Pancreas (tissue), 10 donors: Measurements from ENCODE around the gene ENTPD6. TPM values are rescaled to one million over a fixed set of nuclear protein-coding genes. Genes with fewer than 3 reads are reported as not detected.

Experiments
- ATAC-seq, 4 donors: fragments of 200-7000 bp; cut with Tn5 transposase; one replicate each; pipeline versions ENCODE4 v1.8.0 to v1.9.1; 2020; ENCODE audit warnings: mild to moderate bottlenecking in 4 of 4, moderate library complexity in 4 of 4
- DNase-seq, 6 donors: peaks; one replicate each; pipeline ENCODE4 v3.0.0-alpha.2; 2020
- FAIRE-seq: peaks from 2 replicates; lab custom pipeline; 2012; peaks lifted over from hg19 to GRCh38; lab: Jason Lieb, UNC
- H3K27ac ChIP-seq, 4 donors: fragments of 200-600 bp; sonication (generic); 1 replicate in 3 of 4; 2 replicates in 1 of 4; pipeline versions ENCODE4 v1.5.0 to v1.8.0; 2020
- H3K27me3 ChIP-seq, 4 donors: fragments of 200-600 bp; one replicate each; pipeline ENCODE4 v1.8.0; 2021
- H3K36me3 ChIP-seq, 3 donors: fragments of 200-600 bp; sonication (generic) in 1 of 3; one replicate each; pipeline versions ENCODE4 v1.5.0 to v1.8.0; 2020 to 2021
- H3K4me1 ChIP-seq, 3 donors: fragments of 200-600 bp; one replicate each; pipeline ENCODE4 v1.8.0; 2021
- H3K4me3 ChIP-seq, 4 donors: fragments of 200-600 bp; sonication (generic) in 2 of 4; one replicate each; pipeline versions ENCODE4 v1.5.0 to v1.8.0; 2020 to 2021
- H3K9me3 ChIP-seq, 4 donors: fragments of 200-600 bp; one replicate each; pipeline ENCODE4 v1.8.0; 2021
- CTCF ChIP-seq, 4 donors: fragments of 200-600 bp; sonication (generic) in 3 of 4; IDR thresholded peaks; one replicate each; pipeline versions ENCODE4 v1.5.0 to v1.8.0; 2021; ENCODE audit warnings: antibody characterized with exemption in 4 of 4
- WGBS, 2 donors: extraction: QIAGEN DNeasy Blood & Tissue Kit; methylation state at CpG; one replicate each; pipeline ENCODE4 v1.1.7; 2013; 5-methylcytosine and 5-hydroxymethylcytosine counted together
- intact Hi-C, 3 donors: fragments of 100-400 bp; cut with DNase I; formaldehyde crosslinking; loops; one replicate each; pipeline versions ENCODE4 v1.11.1 to v1.14.2; 2022
- polyA plus RNA-seq, 2 donors: library from polyadenylated mRNA; stranded (reverse); fragments of 200-250 nt; gene quantifications; one replicate each; pipeline ENCODE4 v1.2.3, GENCODE V29; 2013
- total RNA-seq, 6 donors: library from RNA; stranded (reverse); fragmentation: NEBNext Ultra II Directional in 4 of 6; extraction: Animal tissue kit (Norgen Biotek cat#: 25700) in 4 of 6; gene quantifications; one replicate each; pipeline versions ENCODE4 v1.2.1 to v1.2.4, GENCODE V29; 2021 to 2023
- donor health status: healthy with polysubstance abuse.
- donor health status: DM: no; HTN: no; CAD: no; lungs with moderate emphysema.
- donor health status: DM: no; HTN: no; CAD: no.
- donor health status: control.
- donor health status: control.
- donor health status: Bipolar disorder and iron deficiency.
- donor health status: DM: yes; HTN: yes; CAD: no.
- donor health status: DM: no; HTN: no; CAD: no.
- donor health status: DM: no; HTN: no; CAD: no.
- donor health status: DM: yes; HTN: yes; CAD: no.

Gene ENTPD6
- total and polyA plus RNA-seq, 8 donors: 31.4 to 99.3 (median 44.7) TPM

GRCh38 chr20:25187635-25188034, 7.9 kb upstream of the ENTPD6 start:
- intact Hi-C loops: loop anchor here in 1 of 3 donors (10.0 kb wide), 1 partner anchor 183 kb away; no protein-coding TSS in a partner anchor
- DNase-seq (no peak), ATAC-seq (no peak), FAIRE-seq (no peak)
- Histone ChIP-seq H3K36me3 (no peaks in the 10 kb centered on the region), H3K27me3 (no peaks in the 10 kb centered on the region), H3K27ac (no peak overlapping the region), H3K4me1 (peaks cover 0 to 10% (median 0%) of the 10 kb centered on the region in 3 donors), H3K4me3 (no peak overlapping the region), H3K9me3 (no peaks in the 10 kb centered on the region)
- no peak for TF ChIP-seq CTCF (IDR thresholded peaks at IDR 0.05)
- WGBS, 2 donors: 87 to 89% methylated on average over 7 of the region's 7 CpGs

- intact Hi-C loops: loop anchor here in 1 of 3 donors (10.0 kb wide), 1 partner anchor 183 kb away; no protein-coding TSS in a partner anchor
- ATAC-seq (no peak), FAIRE-seq (no peak)
These were observed 7.3 kb upstream of the ENTPD6 start for GRCh38 chr20:25188218-25188617.

GRCh38 chr20:25191051-25191450, 4.5 kb upstream of the ENTPD6 start:
- Histone ChIP-seq H3K9me3 (no peaks in the 10 kb centered on the region), H3K4me1 (peaks cover 0 to 10% (median 0%) of the 10 kb centered on the region in 3 donors), H3K36me3 (no peaks in the 10 kb centered on the region), H3K27me3 (no peaks in the 10 kb centered on the region), H3K27ac (no peak overlapping the region), H3K4me3 (no peak overlapping the region)
- no peak for TF ChIP-seq CTCF (IDR thresholded peaks at IDR 0.05)
- 24 to 53% methylated on average over 1 of the region's 1 CpG for WGBS, 2 donors
- ATAC-seq (no peak), DNase-seq (peak in 1 of 6 donors; percentile 11), FAIRE-seq (no peak)
- intact Hi-C loops: loop anchor here in 1 of 3 donors (10.0 kb wide), 1 partner anchor 54 kb away; the partner anchor contains the start of gene PYGB

More at GRCh38 chr20:25188218-25188617, 7.3 kb upstream of the ENTPD6 start:
- WGBS, 2 donors: 88 to 90% methylated on average over 1 of the region's 1 CpG
- DNase-seq: no peak
- Histone ChIP-seq H3K27me3 (no peaks in the 10 kb centered on the region), H3K9me3 (no peaks in the 10 kb centered on the region), H3K4me3 (no peak overlapping the region), H3K36me3 (no peaks in the 10 kb centered on the region), H3K4me1 (peaks cover 0 to 10% (median 0%) of the 10 kb centered on the region in 3 donors), H3K27ac (no peak overlapping the region)
- TF ChIP-seq CTCF (IDR thresholded peaks at IDR 0.05): no peak

- Histone ChIP-seq H3K27me3 (no peaks in the 10 kb centered on the region), H3K4me3 (no peak overlapping the region), H3K27ac (no peak overlapping the region), H3K9me3 (no peaks in the 10 kb centered on the region), H3K36me3 (no peaks in the 10 kb centered on the region), H3K4me1 (peaks cover 0 to 10% (median 0%) of the 10 kb centered on the region in 3 donors)
- ATAC-seq (no peak), DNase-seq (no peak), FAIRE-seq (no peak)
- intact Hi-C loops: loop anchor here in 1 of 3 donors (10.0 kb wide), 1 partner anchor 53 kb away; the partner anchor contains the start of gene PYGB
- TF ChIP-seq CTCF (IDR thresholded peaks at IDR 0.05): no peak
- WGBS, 2 donors: 10 to 15% methylated on average over 2 of the region's 2 CpGs
These were observed 3.8 kb upstream of the ENTPD6 start for GRCh38 chr20:25191689-25192088.

- no peak overlapping the region for H3K4me3 ChIP-seq
- ATAC-seq (no peak), DNase-seq (no peak), FAIRE-seq (no peak)
- H3K27me3 ChIP-seq: no peaks in the 10 kb centered on the region
- no peak for TF ChIP-seq CTCF (IDR thresholded peaks at IDR 0.05)
- no peaks in the 10 kb centered on the region for H3K9me3 ChIP-seq
- intact Hi-C loops: loop anchor here in 1 of 3 donors (10.0 kb wide), 1 partner anchor 51 kb away; the partner anchor contains the start of gene PYGB
- H3K36me3 ChIP-seq: no peaks in the 10 kb centered on the region
- WGBS, 2 donors: 88% methylated on average over 2 of the region's 2 CpGs
- peaks cover 0 to 13% (median 3%) of the 10 kb centered on the region in 3 donors for H3K4me1 ChIP-seq
- H3K27ac ChIP-seq: no peak overlapping the region
These were observed 1.7 kb upstream of the ENTPD6 start for GRCh38 chr20:25193843-25194242.
